ENCODE measurements around the gene NDST3.

- TF ChIP-seq POLR2A (IDR thresholded peaks at IDR 0.05; ENCODE audit: low read length): no peak
- TF ChIP-seq GATA1 (IDR thresholded peaks at IDR 0.05; ENCODE audit: low read depth, low read length): no peak
Observed at GRCh38 chr4:118287711-118288451, 253.6 kb downstream of the NDST3 start.
